LNCaP clone FGC (cell line): Measurements from ENCODE around the gene NCS1.

Experiments
- DNase-seq: peaks from one replicate; pipeline ENCODE4 v3.0.0-alpha.2; 2011; ENCODE audit warnings: low read depth
- H3K4me3 ChIP-seq: 2 replicates; pipeline ENCODE4 v1.5.1; 2011; ENCODE audit warnings: mild to moderate bottlenecking, low read depth, low read length, control low read depth
- CTCF ChIP-seq: IDR thresholded peaks from 2 replicates; pipeline ENCODE4 v1.5.1; 2012; ENCODE audit warnings: mild to moderate bottlenecking; ENCODE audit not compliant: control insufficient read depth, insufficient read depth; ENCODE audit errors: extremely low read depth

The NCS1 gene

GRCh38 chr9:130260816-130261765 is 88.9 kb downstream of the NCS1 start:
- no peak overlapping the region for H3K4me3 ChIP-seq
- no peak for TF ChIP-seq CTCF
- DNase-seq: no peak

- no peak for TF ChIP-seq CTCF
- DNase-seq: no peak
- no peak overlapping the region for H3K4me3 ChIP-seq
These were observed 90.0 kb downstream of the NCS1 start for GRCh38 chr9:130262061-130262745.

GRCh38 chr9:130262771-130263170 is 90.6 kb downstream of the NCS1 start:
- TF ChIP-seq CTCF: no peak
- DNase-seq: no peak
- no peak overlapping the region for H3K4me3 ChIP-seq

GRCh38 chr9:130263601-130264413 is 91.6 kb downstream of the NCS1 start:
- H3K4me3 ChIP-seq: no peak overlapping the region
- no peak for TF ChIP-seq CTCF
- DNase-seq: no peak

- no peak for TF ChIP-seq CTCF
- no peak for DNase-seq
- H3K4me3 ChIP-seq: no peak overlapping the region
These were observed 92.5 kb downstream of the NCS1 start for GRCh38 chr9:130264414-130265350.
